CD4-positive, alpha-beta memory T cell (primary cell): ENCODE data around the gene GLG1. TPM values are rescaled to one million over a fixed set of nuclear protein-coding genes. Genes with fewer than 3 reads are reported as not detected.

Source experiments
- CTCF ChIA-PET: fragments of 350-600 bp; sonication (Branson Sonifier 250); formaldehyde crosslinking; loops from one replicate; lab custom pipeline; 2021; ENCODE audit warnings: inconsistent platforms; ENCODE audit not compliant: partially characterized antibody; lab: Charles Lee
- POLR2A ChIA-PET: fragments of 350-600 bp; sonication (Branson Sonifier 250); formaldehyde crosslinking; loops from one replicate; lab custom pipeline; 2021; ENCODE audit not compliant: partially characterized antibody; lab: Charles Lee
- DNase-seq, 5 donors: peaks; one replicate each; pipeline versions ENCODE4 v3.0.0 to v3.0.0-alpha.2; 2020 to 2022; ENCODE audit warnings: mixed read lengths in 1 of 5
- H3K27ac ChIP-seq: one replicate; pipeline ENCODE4 v1.7.0; 2013; ENCODE audit warnings: low read depth, low read length
- H3K27me3 ChIP-seq: 2 replicates; pipeline ENCODE4 v1.7.0; 2013; ENCODE audit warnings: mild to moderate bottlenecking, low read length, moderate library complexity; ENCODE audit not compliant: insufficient read depth
- H3K36me3 ChIP-seq: 2 replicates; pipeline ENCODE4 v1.7.0; 2013; ENCODE audit warnings: mild to moderate bottlenecking, low read length, moderate library complexity; ENCODE audit not compliant: insufficient read depth
- H3K4me1 ChIP-seq: 2 replicates; pipeline ENCODE4 v1.7.0; 2013; ENCODE audit warnings: mild to moderate bottlenecking, low read length, moderate library complexity; ENCODE audit not compliant: insufficient read depth
- H3K4me3 ChIP-seq, 2 donors: one replicate each; pipeline ENCODE4 v1.7.0; 2013; ENCODE audit warnings: low read length in 2 of 2, mild to moderate bottlenecking in 1 of 2
- H3K9me3 ChIP-seq, 2 donors: one replicate each; pipeline ENCODE4 v1.7.0; 2013; ENCODE audit warnings: low read length in 2 of 2, control low read depth in 1 of 2; ENCODE audit not compliant: control insufficient read depth in 1 of 2
- H3K27ac Mint-ChIP-seq, 7 donors: one replicate each; pipeline ENCODE4 v1.8.0; 2020 to 2021; ENCODE audit warnings: mixed read lengths in 7 of 7, mild to moderate bottlenecking in 6 of 7, inconsistent platforms in 3 of 7, moderate library complexity in 3 of 7
- H3K27me3 Mint-ChIP-seq, 2 donors: one replicate each; pipeline ENCODE4 v1.8.0; 2020 to 2021; ENCODE audit warnings: mixed read lengths in 2 of 2
- H3K36me3 Mint-ChIP-seq, 2 donors: one replicate each; pipeline ENCODE4 v1.8.0; 2020 to 2021; ENCODE audit warnings: mixed read lengths in 2 of 2, inconsistent platforms in 1 of 2, mild to moderate bottlenecking in 1 of 2
- H3K4me1 Mint-ChIP-seq, 4 donors: one replicate each; pipeline ENCODE4 v1.8.0; 2020 to 2021; ENCODE audit warnings: mixed read lengths in 4 of 4, mild to moderate bottlenecking in 1 of 4
- H3K4me3 Mint-ChIP-seq, 8 donors: one replicate each; pipeline ENCODE4 v1.8.0; 2020 to 2021; ENCODE audit warnings: mixed read lengths in 8 of 8, mild to moderate bottlenecking in 7 of 8, moderate library complexity in 6 of 8, inconsistent platforms in 3 of 8
- H3K9me3 Mint-ChIP-seq, 8 donors: one replicate each; pipeline ENCODE4 v1.8.0; 2020 to 2021; ENCODE audit warnings: mixed read lengths in 8 of 8, mild to moderate bottlenecking in 5 of 8, inconsistent platforms in 3 of 8, moderate library complexity in 1 of 8
- intact Hi-C: fragments of 100-400 bp; cut with micrococcal nuclease; formaldehyde crosslinking; loops from one replicate; pipeline ENCODE4 v1.15.1; 2023
- polyA plus RNA-seq, 2 donors: library from polyadenylated mRNA; unstranded; fragments of 300-500 nt; fragmentation: Illumina TruSeq; gene quantifications; one replicate each; pipeline ENCODE4 v1.2.3, GENCODE V29; 2021
- total RNA-seq, 2 experiments: library from RNA; stranded (reverse); gene quantifications; one replicate each; pipeline ENCODE4 v1.2.3, GENCODE V29; 2021

GLG1 gene
- total and polyA plus RNA-seq, 4 experiments from 2014 or later, result 121 to 209 (median 175) TPM

DNA sequence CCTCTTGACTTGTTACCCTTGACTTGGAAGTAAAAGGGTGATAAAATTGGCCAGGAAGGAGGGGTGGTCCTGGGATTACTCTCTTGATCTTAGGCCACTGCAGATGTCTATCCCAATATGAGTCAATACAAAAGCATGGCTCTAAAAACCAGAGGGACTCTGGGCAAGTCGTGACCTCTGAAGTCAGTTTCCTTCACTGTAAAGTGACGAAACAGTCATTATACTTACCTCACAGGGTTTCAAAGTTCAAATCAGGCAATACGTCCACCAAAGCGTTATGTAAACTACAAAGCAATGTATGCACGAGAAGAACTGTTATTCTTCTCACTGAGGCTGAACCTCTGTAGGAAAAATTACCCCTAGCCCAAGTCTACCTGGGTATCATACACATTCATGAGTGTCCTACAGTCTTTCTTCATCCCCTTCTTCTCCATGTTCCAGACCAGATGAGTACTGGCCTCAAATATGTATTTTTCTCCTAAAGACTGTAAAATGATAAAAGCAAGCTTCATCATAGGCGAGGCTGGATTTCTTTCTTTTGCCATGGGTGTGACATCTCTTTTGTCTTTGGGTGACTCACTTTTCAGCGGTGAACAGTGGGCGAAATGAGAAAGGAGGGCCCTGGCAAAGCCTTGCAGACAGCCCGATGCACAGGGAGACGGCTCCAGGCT, 151.2 kb downstream of the GLG1 start:
- Mint-ChIP-seq H3K36me3 (peaks cover 66 to 80% of the 10 kb centered on the region in 2 donors), H3K9me3 (peaks cover 0 to 1% (median 0%) of the 10 kb centered on the region in 8 donors), H3K4me1 (no peaks in the 10 kb centered on the region), H3K4me3 (no peak overlapping the region), H3K27me3 (no peaks in the 10 kb centered on the region), H3K27ac (peak overlapping the region in 2 of 7 donors; percentile 22 to 23)
- no peaks in the 10 kb centered on the region for H3K4me1 ChIP-seq
- CTCF ChIA-PET, result no interaction called here
- intact Hi-C loops, result no loop called here
- H3K27me3 ChIP-seq, result no peaks in the 10 kb centered on the region
- POLR2A ChIA-PET, result no interaction called here
- no peak overlapping the region for H3K4me3 ChIP-seq
- H3K9me3 ChIP-seq, result no peaks in the 10 kb centered on the region
- DNase-seq, result no peak
- H3K27ac ChIP-seq, result no peak overlapping the region
- peaks cover 57% of the 10 kb centered on the region for H3K36me3 ChIP-seq

DNA sequence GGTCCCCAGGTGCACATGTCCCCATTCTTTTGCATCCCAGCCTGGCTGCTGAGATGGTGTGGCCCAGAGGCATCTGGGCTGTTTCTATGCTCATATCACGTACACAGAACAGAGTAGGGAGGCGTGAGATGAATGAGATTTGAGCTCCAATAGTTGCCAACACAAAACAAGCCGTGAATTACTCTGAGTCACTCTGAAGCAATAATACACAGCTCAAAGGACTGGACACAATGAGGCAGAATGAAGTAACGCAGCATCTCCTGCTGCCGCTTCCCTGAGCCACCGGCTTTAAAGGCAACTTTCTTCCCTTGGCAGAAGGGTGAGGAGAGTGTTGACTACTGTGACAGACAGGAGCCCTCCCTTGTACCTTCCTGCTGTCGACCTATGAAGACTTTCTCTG, 151.7 kb downstream of the GLG1 start:
- ChIA-PET CTCF (no interaction called here), POLR2A (no interaction called here)
- peak overlapping the region in 1 of 8 donors; percentile 57 for H3K4me3 Mint-ChIP-seq

DNA sequence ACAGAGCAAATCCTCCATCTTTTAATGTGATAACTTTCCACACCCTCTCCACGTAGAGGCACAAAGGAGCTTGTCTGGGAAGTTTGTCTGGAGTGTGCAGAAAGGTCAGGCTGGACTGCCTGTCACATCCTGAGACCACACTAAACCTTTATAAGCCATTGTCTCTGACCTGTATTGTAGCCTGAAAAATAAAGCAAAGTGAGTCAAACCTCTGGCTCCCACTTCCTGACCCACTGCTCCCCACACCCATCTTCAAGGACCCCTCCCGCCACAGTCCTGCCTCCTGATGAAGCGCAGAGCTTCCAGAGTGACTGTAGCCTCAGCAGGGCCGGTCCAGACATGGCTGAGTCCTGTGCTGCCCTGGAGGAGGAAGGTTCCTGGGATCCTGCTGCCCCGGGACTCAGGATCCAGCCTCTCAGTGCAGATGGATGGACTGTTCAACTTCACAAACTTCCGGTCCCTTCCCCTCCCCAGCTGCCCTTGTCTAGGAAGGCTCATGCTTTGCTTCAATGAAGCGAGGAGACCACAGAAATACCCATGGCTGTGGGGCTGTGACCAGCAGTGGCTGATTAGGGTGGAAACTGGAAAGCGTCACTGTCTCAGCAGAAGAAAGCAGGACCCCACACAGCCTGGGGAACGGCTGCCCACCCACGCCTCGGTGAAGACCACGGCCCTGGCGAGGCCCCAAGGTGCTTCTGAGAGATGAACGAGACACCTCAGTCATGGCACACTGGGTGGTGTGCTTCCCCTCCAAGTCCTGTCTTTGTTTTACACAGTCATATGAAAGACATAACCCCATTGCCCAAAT, 154.8 kb downstream of the GLG1 start:
- Histone ChIP-seq H3K4me1 (no peaks in the 10 kb centered on the region), H3K27me3 (no peaks in the 10 kb centered on the region), H3K36me3 (peaks cover 50% of the 10 kb centered on the region), H3K27ac (no peak overlapping the region), H3K9me3 (no peaks in the 10 kb centered on the region), H3K4me3 (no peak overlapping the region)
- no peak for DNase-seq
- H3K27me3 Mint-ChIP-seq, result no peaks in the 10 kb centered on the region
- peak overlapping the region in 2 of 7 donors; percentile 12 to 29 for H3K27ac Mint-ChIP-seq
- POLR2A ChIA-PET, result no interaction called here
- intact Hi-C loops, result no loop called here
- peaks cover 58 to 70% of the 10 kb centered on the region in 2 donors for H3K36me3 Mint-ChIP-seq
- peaks cover 0 to 4% (median under 1%) of the 10 kb centered on the region in 4 donors for H3K4me1 Mint-ChIP-seq
- H3K4me3 Mint-ChIP-seq, result no peak overlapping the region
- CTCF ChIA-PET, result no interaction called here
- H3K9me3 Mint-ChIP-seq, result peaks cover 0 to 1% (median 0%) of the 10 kb centered on the region in 8 donors

More for the DNA sequence above, 151.7 kb downstream of the GLG1 start:
- H3K27ac ChIP-seq, result no peak overlapping the region
- peaks cover 63 to 76% of the 10 kb centered on the region in 2 donors for H3K36me3 Mint-ChIP-seq
- no peaks in the 10 kb centered on the region for H3K4me1 ChIP-seq
- peak overlapping the region in 2 of 7 donors; percentile 23 to 56 for H3K27ac Mint-ChIP-seq
- peaks cover 52% of the 10 kb centered on the region for H3K36me3 ChIP-seq
- no peaks in the 10 kb centered on the region for H3K4me1 Mint-ChIP-seq
- no peak overlapping the region for H3K4me3 ChIP-seq
- no peak for DNase-seq
- intact Hi-C loops, result no loop called here
- H3K27me3 Mint-ChIP-seq, result no peaks in the 10 kb centered on the region
- H3K27me3 ChIP-seq, result no peaks in the 10 kb centered on the region
- no peaks in the 10 kb centered on the region for H3K9me3 ChIP-seq
- H3K9me3 Mint-ChIP-seq, result peaks cover 0 to 1% (median 0%) of the 10 kb centered on the region in 8 donors

DNA sequence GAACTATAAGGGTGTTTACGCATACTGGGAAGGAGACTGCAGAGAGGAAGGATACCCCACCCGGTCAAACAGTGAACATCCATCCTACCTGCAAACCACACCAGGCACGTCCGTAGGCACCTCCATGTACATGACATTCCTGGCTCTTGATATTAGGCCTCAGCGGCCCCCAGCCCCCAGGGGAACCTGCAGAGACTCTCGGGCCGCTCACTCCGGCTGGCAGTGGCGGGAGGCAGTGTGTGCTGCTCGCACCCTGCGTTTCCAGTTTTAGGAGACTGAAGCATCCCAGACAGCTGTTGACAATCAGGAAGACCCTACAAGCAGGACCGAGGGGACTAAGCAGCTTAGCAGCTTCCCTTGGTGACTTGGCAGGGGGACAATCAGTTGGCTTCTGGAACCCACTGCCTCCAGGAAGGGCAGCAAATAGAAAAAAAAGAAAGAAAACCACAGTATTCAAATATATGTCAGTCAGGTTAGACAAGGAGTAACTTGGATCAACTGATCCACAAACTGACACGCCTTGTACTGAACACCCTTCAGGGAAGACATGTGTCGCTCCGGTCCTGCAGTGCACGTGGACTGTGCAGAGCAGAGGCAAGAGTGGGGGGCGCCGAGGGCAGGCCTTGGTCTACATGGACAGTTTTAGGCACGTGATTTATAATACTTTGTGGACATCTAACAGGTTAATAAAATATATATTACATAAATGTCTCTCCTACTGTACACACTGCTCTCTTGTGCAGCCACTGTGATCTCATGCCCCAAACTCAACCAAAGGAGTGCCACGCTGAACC, 155.8 kb downstream of the GLG1 start:
- no peaks in the 10 kb centered on the region for H3K4me1 ChIP-seq
- no peaks in the 10 kb centered on the region for H3K27me3 ChIP-seq
- no peak overlapping the region for H3K27ac ChIP-seq
- ChIA-PET CTCF (no interaction called here), POLR2A (no interaction called here)
- H3K36me3 Mint-ChIP-seq, result peaks cover 61 to 64% of the 10 kb centered on the region in 2 donors
- H3K4me3 Mint-ChIP-seq, result no peak overlapping the region
- intact Hi-C loops, result no loop called here
- peaks cover 48% of the 10 kb centered on the region for H3K36me3 ChIP-seq
- DNase-seq, result no peak
- H3K4me1 Mint-ChIP-seq, result peaks cover 0 to 4% (median under 1%) of the 10 kb centered on the region in 4 donors
- no peak overlapping the region for H3K4me3 ChIP-seq
- H3K9me3 Mint-ChIP-seq, result peaks cover 0 to 1% (median 0%) of the 10 kb centered on the region in 8 donors
- no peaks in the 10 kb centered on the region for H3K27me3 Mint-ChIP-seq
- H3K27ac Mint-ChIP-seq, result peak overlapping the region in 4 of 7 donors; percentile 12 to 79 (median 69)
- no peaks in the 10 kb centered on the region for H3K9me3 ChIP-seq

DNA sequence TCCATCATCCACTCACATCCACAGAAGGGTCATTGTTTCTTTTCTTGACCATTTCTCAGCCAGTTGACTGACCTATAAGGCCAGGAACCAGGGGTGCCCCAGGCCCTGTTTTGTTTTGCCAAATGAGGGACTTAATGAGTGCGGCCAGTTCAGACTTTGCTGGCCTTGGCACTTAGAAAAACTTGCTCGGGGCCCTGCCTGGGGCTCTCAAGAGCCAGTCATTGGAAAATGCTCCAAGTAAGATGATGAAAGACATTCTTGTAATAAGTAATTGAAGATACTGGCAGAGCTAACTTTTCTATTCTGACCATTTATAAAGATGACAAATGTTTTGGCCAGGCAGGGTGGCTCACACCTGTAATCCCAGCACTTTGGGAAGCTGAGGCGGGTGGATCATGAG, 156.7 kb downstream of the GLG1 start:
- peaks cover 39% of the 10 kb centered on the region for H3K36me3 ChIP-seq
- H3K36me3 Mint-ChIP-seq, result peaks cover 54 to 55% of the 10 kb centered on the region in 2 donors

DNA sequence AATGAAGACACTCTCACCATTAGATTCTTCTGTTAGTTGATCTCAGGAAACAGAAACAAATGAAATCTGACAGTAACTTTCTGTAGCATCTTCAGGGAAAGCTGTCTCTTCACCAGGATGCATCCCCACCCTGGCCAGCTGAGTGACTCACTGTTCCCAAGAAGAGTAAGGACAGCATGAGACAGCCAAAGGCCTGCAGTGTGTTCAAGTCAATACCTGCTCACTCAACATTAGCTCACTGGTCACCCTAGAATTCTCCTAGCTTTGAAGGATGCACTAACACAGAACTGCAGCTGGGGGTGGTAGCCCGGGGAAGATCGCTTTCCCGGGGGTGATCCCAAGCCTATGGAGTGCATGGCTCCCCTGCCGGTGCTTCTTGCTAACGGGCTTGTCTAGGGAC, 157.4 kb downstream of the GLG1 start:
- H3K4me3 Mint-ChIP-seq, result no peak overlapping the region
- DNase-seq, result no peak
- no peaks in the 10 kb centered on the region for H3K4me1 ChIP-seq
- no peaks in the 10 kb centered on the region for H3K27me3 ChIP-seq
- peak overlapping the region in 2 of 7 donors; percentile 18 to 31 for H3K27ac Mint-ChIP-seq
- no peak overlapping the region for H3K27ac ChIP-seq
- ChIA-PET CTCF (interaction anchor here (0.8 kb wide), 1 partner anchor 18 kb away, joined by 3 read pairs; no protein-coding TSS in a partner anchor), POLR2A (no interaction called here)
- peaks cover 0 to 4% (median under 1%) of the 10 kb centered on the region in 4 donors for H3K4me1 Mint-ChIP-seq
- H3K36me3 Mint-ChIP-seq, result peaks cover 48 to 49% of the 10 kb centered on the region in 2 donors
- H3K9me3 ChIP-seq, result no peaks in the 10 kb centered on the region
- no peaks in the 10 kb centered on the region for H3K27me3 Mint-ChIP-seq
- no peak overlapping the region for H3K4me3 ChIP-seq
- peaks cover 33% of the 10 kb centered on the region for H3K36me3 ChIP-seq
- intact Hi-C loops, result no loop called here
- H3K9me3 Mint-ChIP-seq, result peaks cover 0 to 1% (median 0%) of the 10 kb centered on the region in 8 donors

More for the DNA sequence above, 156.7 kb downstream of the GLG1 start:
- peaks cover 0 to 1% (median 0%) of the 10 kb centered on the region in 8 donors for H3K9me3 Mint-ChIP-seq
- no peaks in the 10 kb centered on the region for H3K27me3 ChIP-seq
- no peaks in the 10 kb centered on the region for H3K4me1 ChIP-seq
- H3K27ac Mint-ChIP-seq, result peak overlapping the region in 2 of 7 donors; percentile 15 to 31
- peaks cover 0 to 4% (median under 1%) of the 10 kb centered on the region in 4 donors for H3K4me1 Mint-ChIP-seq
- H3K27ac ChIP-seq, result no peak overlapping the region
- CTCF ChIA-PET, result no interaction called here
- H3K27me3 Mint-ChIP-seq, result no peaks in the 10 kb centered on the region
- POLR2A ChIA-PET, result no interaction called here
- intact Hi-C loops, result no loop called here
- no peak for DNase-seq
- no peaks in the 10 kb centered on the region for H3K9me3 ChIP-seq
- no peak overlapping the region for H3K4me3 ChIP-seq
- no peak overlapping the region for H3K4me3 Mint-ChIP-seq
